Lung (tissue), 12 donors: Measurements from ENCODE around the gene CIBAR2. TPM values are rescaled to one million over a fixed set of nuclear protein-coding genes. Genes with fewer than 3 reads are reported as not detected.
A peak's percentile ranks its signal among the peaks of the same experiment; 100 is the strongest.

Source experiments
- ATAC-seq: fragments of 200-7000 bp; cut with Tn5 transposase; one replicate; pipeline ENCODE4 v1.9.1; 2020; ENCODE audit warnings: moderate number of reproducible peaks; ENCODE audit not compliant: insufficient read depth, low FRiP score
- DNase-seq, 3 donors: peaks; one replicate each; pipeline ENCODE4 v3.0.0-alpha.2; 2013 to 2017
- H3K27ac ChIP-seq, 2 donors: one replicate each; pipeline ENCODE4 v1.5.1; 2013; ENCODE audit warnings: mild to moderate bottlenecking in 2 of 2, moderate library complexity in 2 of 2, control low read depth in 1 of 2, inconsistent platforms in 1 of 2, low read depth in 1 of 2, low read length in 1 of 2
- H3K27me3 ChIP-seq, 3 donors: one replicate each; pipeline ENCODE4 v1.5.1; 2013; ENCODE audit warnings: low read length in 2 of 3; ENCODE audit not compliant: control insufficient read depth in 3 of 3, insufficient read depth in 3 of 3
- H3K36me3 ChIP-seq, 4 donors: one replicate each; pipeline ENCODE4 v1.5.1; 2013; ENCODE audit warnings: low read length in 4 of 4, mild to moderate bottlenecking in 1 of 4, moderate library complexity in 1 of 4; ENCODE audit not compliant: control insufficient read depth in 4 of 4, insufficient read depth in 4 of 4
- H3K4me1 ChIP-seq, 5 donors: one replicate each; pipeline ENCODE4 v1.5.1; 2013; ENCODE audit warnings: low read length in 5 of 5, mild to moderate bottlenecking in 2 of 5, moderate library complexity in 1 of 5; ENCODE audit not compliant: control insufficient read depth in 5 of 5, insufficient read depth in 5 of 5
- H3K4me3 ChIP-seq: one replicate; pipeline ENCODE4 v1.5.1; 2013; ENCODE audit warnings: mild to moderate bottlenecking, control low read depth, moderate library complexity
- H3K9ac ChIP-seq, 2 donors: one replicate each; pipeline ENCODE4 v1.5.1; 2013; ENCODE audit warnings: low read length in 2 of 2, control low read depth in 1 of 2; ENCODE audit not compliant: insufficient read depth in 1 of 2
- H3K9me3 ChIP-seq, 4 donors: one replicate each; pipeline ENCODE4 v1.5.1; 2013; ENCODE audit warnings: low read length in 3 of 4, mild to moderate bottlenecking in 1 of 4, moderate library complexity in 1 of 4; ENCODE audit not compliant: control insufficient read depth in 4 of 4, insufficient read depth in 3 of 4
- CTCF ChIP-seq: IDR thresholded peaks from 2 replicates; pipeline ENCODE4 v1.5.1; 2012; ENCODE audit warnings: mild to moderate bottlenecking; ENCODE audit errors: control extremely low read depth, extremely low read depth
- WGBS, 2 donors: extraction: QIAGEN DNeasy Blood & Tissue Kit; methylation state at CpG; one replicate each; pipeline ENCODE4 v1.1.7; 2013; 5-methylcytosine and 5-hydroxymethylcytosine counted together
- polyA plus RNA-seq, 2 donors: library from polyadenylated mRNA; stranded (reverse); fragments of 200-250 nt; gene quantifications; one replicate each; pipeline ENCODE4 v1.2.1, GENCODE V29; 2013
- total RNA-seq, 2 donors: library from RNA; depleted of rRNA in 1 of 2; stranded (reverse); fragments of >200 nt in 1 of 2; gene quantifications; one replicate each; pipeline ENCODE4 v1.2.1, GENCODE V29; 2014 to 2021
- donor health status: control.
- donor health status: control.
- donor health status: Bipolar disorder and iron deficiency.
- donor health status: healthy.
- donor health status: DM: yes; HTN: yes; CAD: no.

The CIBAR2 gene
- total and polyA plus RNA-seq, 4 donors = 11.8 to 49.0 (median 18.9) TPM

- 10 to 12% methylated on average over 20 of the region's 20 CpGs for WGBS, 2 donors
- Histone ChIP-seq H3K4me1 (peaks cover 0 to 4% (median 0%) of the 10 kb centered on the region in 5 donors), H3K36me3 (no peaks in the 10 kb centered on the region), H3K9ac (no peak overlapping the region), H3K27ac (no peak overlapping the region), H3K9me3 (no peaks in the 10 kb centered on the region), H3K4me3 (no peak overlapping the region), H3K27me3 (no peaks in the 10 kb centered on the region)
- peak; percentile 92 for ATAC-seq
- peak; percentile 97 for TF ChIP-seq CTCF
- DNase-seq = peak; percentile 87 to 89 (median 89)
Measured at GRCh38 chr16:85114909-85115567, 2.8 kb upstream of the CIBAR2 start.

GRCh38 chr16:85113913-85114312 is 1.6 kb upstream of the CIBAR2 start:
- no peak overlapping the region for H3K27ac ChIP-seq
- no peaks in the 10 kb centered on the region for H3K9me3 ChIP-seq
- no peak overlapping the region for H3K4me3 ChIP-seq
- ATAC-seq (no peak), DNase-seq (no peak)
- no peak for TF ChIP-seq CTCF
- WGBS, 2 donors = 77 to 81% methylated on average over 13 to 14 of the region's 14 CpGs
- no peak overlapping the region for H3K9ac ChIP-seq
- peaks cover 0 to 4% (median 0%) of the 10 kb centered on the region in 5 donors for H3K4me1 ChIP-seq
- no peaks in the 10 kb centered on the region for H3K36me3 ChIP-seq
- no peaks in the 10 kb centered on the region for H3K27me3 ChIP-seq

GRCh38 chr16:85113168-85113733 is 979 bp upstream of the CIBAR2 start:
- WGBS, 2 donors = 95% methylated on average over 14 of the region's 14 CpGs
- no peak for TF ChIP-seq CTCF
- Histone ChIP-seq H3K36me3 (no peaks in the 10 kb centered on the region), H3K4me1 (peaks cover 0 to 4% (median 0%) of the 10 kb centered on the region in 5 donors), H3K9ac (no peak overlapping the region), H3K27me3 (no peaks in the 10 kb centered on the region), H3K27ac (no peak overlapping the region), H3K9me3 (no peaks in the 10 kb centered on the region), H3K4me3 (no peak overlapping the region)
- DNase-seq (no peak), ATAC-seq (no peak)
